Superior temporal gyrus (tissue), 1 donor: ENCODE data around the gene VPS54.

Source experiments
- DNase-seq: peaks from one replicate; pipeline ENCODE4 v3.0.0-alpha.2; 2016; ENCODE audit errors: extremely low spot score

The VPS54 gene

GRCh38 chr2:63843791-63844190 lies 175.4 kb downstream of the VPS54 start:
- no peak for DNase-seq

- no peak for DNase-seq
Measured at GRCh38 chr2:63843093-63843492, 176.1 kb downstream of the VPS54 start.

GRCh38 chr2:63842149-63843061 lies 176.8 kb downstream of the VPS54 start:
- DNase-seq: peak; percentile 62
